Endothelial cell of umbilical vein (primary cell): ENCODE measurements around the gene YWHAG. TPM values are rescaled to one million over a fixed set of nuclear protein-coding genes. Genes with fewer than 3 reads are reported as not detected.

Experiments used
- BruUV-seq: library from RNA; stranded (reverse); fragments of 400-500 nt; replicated peaks from 2 replicates; lab custom pipeline; 2021; lab: Mats Ljungman, UMichigan
- CTCF ChIA-PET: fragments of 300-600, 350-600 bp; sonication (Branson Sonifier 250); formaldehyde crosslinking; loops from one replicate; lab custom pipeline; 2021; ENCODE audit warnings: antibody characterized with exemption, inconsistent platforms; lab: Charles Lee
- POLR2A ChIA-PET: fragments of 300-600, 350-600 bp; sonication (Branson Sonifier 250); formaldehyde crosslinking; loops from one replicate; lab custom pipeline; 2021; ENCODE audit warnings: antibody characterized with exemption, inconsistent platforms; lab: Charles Lee
- DNase-seq: peaks from one replicate; pipeline ENCODE4 v3.0.0-alpha.2; 2011; ENCODE audit warnings: low read depth, low spot score
- FAIRE-seq: peaks from 2 replicates; lab custom pipeline; 2011; peaks lifted over from hg19 to GRCh38; lab: Jason Lieb, UNC
- H2AFZ ChIP-seq: 2 replicates; pipeline ENCODE4 v1.6.0; 2012; ENCODE audit warnings: low read depth, low read length, control low read depth, inconsistent platforms
- H3K27ac ChIP-seq: 2 replicates; pipeline ENCODE4 v1.5.1; 2011; ENCODE audit warnings: low read depth, mild to moderate bottlenecking, control low read depth, low read length, moderate library complexity; ENCODE audit not compliant: insufficient read depth
- H3K27me3 ChIP-seq, 2 experiments: 2 replicates each; pipeline versions ENCODE4 v1.6.0 to v1.6.1; 2011; ENCODE audit warnings: low read length in 2 of 2, mixed read lengths in 1 of 2; ENCODE audit not compliant: control insufficient read depth in 2 of 2, insufficient read depth in 2 of 2
- H3K36me3 ChIP-seq, 2 experiments: 2 replicates in 1 of 2; 3 replicates in 1 of 2; pipeline ENCODE4 v1.5.1; 2011; ENCODE audit warnings: low read length in 2 of 2, mild to moderate bottlenecking in 1 of 2, moderate library complexity in 1 of 2; ENCODE audit not compliant: control insufficient read depth in 2 of 2, insufficient read depth in 2 of 2; ENCODE audit errors: extremely low read depth in 1 of 2
- H3K4me1 ChIP-seq: 3 replicates; pipeline ENCODE4 v1.5.1; 2011; ENCODE audit warnings: mild to moderate bottlenecking, low read length; ENCODE audit not compliant: control insufficient read depth, insufficient read depth; ENCODE audit errors: extremely low read depth
- H3K4me2 ChIP-seq: 2 replicates; pipeline ENCODE4 v1.6.1; 2011; ENCODE audit warnings: low read length, control low read depth, mixed read lengths; ENCODE audit not compliant: insufficient read depth
- H3K4me3 ChIP-seq, 3 experiments: fragments of 200-600 bp in 1 of 3; sonication (generic), shearing (Covaris generic) in 1 of 3; replicated peaks in 1 of 3; 2 replicates each; pipeline ENCODE4 v1.5.1; 2011 to 2016; ENCODE audit warnings: control low read depth in 3 of 3, low read length in 3 of 3, mild to moderate bottlenecking in 2 of 3, inconsistent platforms in 1 of 3, low read depth in 1 of 3, moderate library complexity in 1 of 3; ENCODE audit not compliant: insufficient read depth in 1 of 3
- H3K79me2 ChIP-seq: 2 replicates; pipeline ENCODE4 v1.6.0; 2012; ENCODE audit warnings: low read length, inconsistent platforms; ENCODE audit not compliant: control insufficient read depth, insufficient read depth
- H3K9ac ChIP-seq: replicated peaks from 2 replicates; pipeline ENCODE3; 2011; ENCODE audit warnings: low read length, control low read depth; ENCODE audit not compliant: insufficient read depth; ENCODE audit errors: extremely low read depth
- H3K9me1 ChIP-seq: replicated peaks from 3 replicates; pipeline ENCODE4 v1.6.0; 2011; ENCODE audit warnings: mild to moderate bottlenecking, low read length; ENCODE audit not compliant: control insufficient read depth, insufficient read depth; ENCODE audit errors: extremely low read depth
- H3K9me3 ChIP-seq: replicated peaks from 2 replicates; pipeline ENCODE4 v1.5.1; 2012; ENCODE audit warnings: low read length, inconsistent platforms; ENCODE audit not compliant: control insufficient read depth, insufficient read depth
- H4K20me1 ChIP-seq: replicated peaks from 2 replicates; pipeline ENCODE3; 2011; ENCODE audit warnings: mild to moderate bottlenecking, low read length; ENCODE audit not compliant: control insufficient read depth, insufficient read depth; ENCODE audit errors: extremely low read depth
- CTCF ChIP-seq, 2 donors: IDR thresholded peaks; 1 replicate in 1 of 2; 2 replicates in 1 of 2; pipeline ENCODE4 v1.5.1; 2011; ENCODE audit warnings: low read length in 2 of 2, mild to moderate bottlenecking in 2 of 2, moderate library complexity in 2 of 2, control low read depth in 1 of 2, inconsistent platforms in 1 of 2, low read depth in 1 of 2; ENCODE audit not compliant: insufficient read depth in 1 of 2; ENCODE audit errors: extremely low read depth in 1 of 2
- EZH2 ChIP-seq: IDR thresholded peaks from 2 replicates; pipeline ENCODE4 v1.6.1; 2012; ENCODE audit warnings: borderline replicate concordance, low read depth, mild to moderate bottlenecking, moderate library complexity, low read length, inconsistent platforms; ENCODE audit not compliant: severe bottlenecking
- FOS ChIP-seq: IDR thresholded peaks from 2 replicates; pipeline ENCODE4 v1.6.1; 2011; ENCODE audit warnings: mild to moderate bottlenecking, low read length, moderate library complexity, borderline replicate concordance; ENCODE audit not compliant: insufficient read depth
- GATA2 ChIP-seq: IDR thresholded peaks from 2 replicates; pipeline ENCODE4 v1.7.0; 2011; ENCODE audit warnings: low read depth, mild to moderate bottlenecking, moderate library complexity, mixed read lengths, low read length; ENCODE audit not compliant: insufficient read length, insufficient read depth
- JUN ChIP-seq: IDR thresholded peaks from 2 replicates; pipeline ENCODE4 v1.6.1; 2011; ENCODE audit warnings: borderline replicate concordance, low read depth; ENCODE audit not compliant: insufficient read length, insufficient read depth
- MAX ChIP-seq: IDR thresholded peaks from 2 replicates; pipeline ENCODE4 v1.6.1; 2011; ENCODE audit not compliant: insufficient read depth, insufficient read length
- MYC ChIP-seq: IDR thresholded peaks from one replicate; pipeline ENCODE4 v1.6.1; 2011; ENCODE audit warnings: mild to moderate bottlenecking, low read depth, low read length
- POLR2A ChIP-seq: IDR thresholded peaks from 2 replicates; pipeline ENCODE4 v1.6.1; 2012; ENCODE audit warnings: low read depth, mild to moderate bottlenecking, control low read depth, low read length
- POLR2AphosphoS5 ChIP-seq: IDR thresholded peaks from 2 replicates; pipeline ENCODE4 v1.6.1; 2012; ENCODE audit warnings: low read depth, mild to moderate bottlenecking, control low read depth, low read length, moderate library complexity; ENCODE audit not compliant: insufficient read depth
- dilution Hi-C: fragments of 300-500 bp; cut with MboI; formaldehyde crosslinking; loops from one replicate; pipeline ENCODE4 v1.15.0; 2019; ENCODE audit warnings: low sequenced_read_pairs; ENCODE audit not compliant: extremely low pct_ligation_motif_present
- intact Hi-C: fragments of 100-400 bp; cut with micrococcal nuclease; formaldehyde crosslinking; loops from one replicate; pipeline ENCODE4 v1.10.0; 2022
- polyA plus RNA-seq, 4 experiments: library from polyadenylated mRNA; depleted of rRNA in 3 of 4; stranded (reverse) in 3 of 4; unstranded in 1 of 4; fragments of >200 nt; gene quantifications; 2 replicates each; pipeline versions ENCODE4 v1.2.1 to v1.2.3, GENCODE V29; 2011 to 2012; ENCODE audit warnings: missing spikeins in 1 of 4
- total RNA-seq: library from RNA; stranded (reverse); gene quantifications from 2 replicates; pipeline ENCODE4 v1.2.3, GENCODE V29; 2021

YWHAG gene
- total and polyA plus RNA-seq, 2 donors (not counting 3 experiments of a cell fraction or from before 2014, with no cell fraction given) = 55.6 to 205 TPM

- H3K4me3 ChIP-seq = peak overlapping the region in 1 of 3 experiments; percentile 12
- H4K20me1 ChIP-seq = no peaks in the 10 kb centered on the region
- H3K27me3 ChIP-seq = no peaks in the 10 kb centered on the region
- intact Hi-C loops = loop anchor here (1.0 to 10.0 kb wide), 2 partner anchors 8 to 210 kb away; partner anchors contain the start of gene HSPB1
- peak; percentile 98 for FAIRE-seq
- BruUV-seq = TSS peak; percentile 75
- H3K36me3 ChIP-seq = no peaks in the 10 kb centered on the region
- no peaks in the 10 kb centered on the region for H3K9me3 ChIP-seq
- H3K9me1 ChIP-seq = no peaks in the 10 kb centered on the region
- dilution Hi-C loops = no loop called here
- H3K79me2 ChIP-seq = no peaks in the 10 kb centered on the region
- no peak overlapping the region for H2AFZ ChIP-seq
- H3K4me1 ChIP-seq = peaks cover 27% of the 10 kb centered on the region
- peak overlapping the region; percentile 94 for H3K27ac ChIP-seq
- POLR2A ChIA-PET = interaction anchor here (0.9 to 1.5 kb wide), 4 partner anchors 9 to 55 kb away, joined by 3 to 19 read pairs (median 8); no protein-coding TSS in a partner anchor
- TF ChIP-seq GATA2 (no peak), POLR2AphosphoS5 (peak; percentile 81), MYC (no peak), FOS (peak; percentile 64), CTCF (IDR thresholded peaks at IDR 0.05; ENCODE audit: extremely low read depth in 1 of 2, insufficient read depth in 1 of 2, low read depth in 1 of 2, low read length in 2 of 2) (no peak), POLR2A (peak; percentile 57), EZH2 (no peak), MAX (no peak), JUN (peak; percentile 64)
- H3K4me2 ChIP-seq = peak overlapping the region; percentile 26
- peak; percentile 97 for DNase-seq
- CTCF ChIA-PET = interaction anchor here (0.6 to 1.7 kb wide), 5 partner anchors 11 to 116 kb away, joined by 3 to 8 read pairs (median 3); no protein-coding TSS in a partner anchor
- H3K9ac ChIP-seq = peak overlapping the region; percentile 76
Observed at GRCh38 chr7:76294344-76295024, 64.3 kb downstream of the YWHAG start.
